SK-N-SH (cell line): ENCODE measurements around the gene LSP1. TPM values are rescaled to one million over a fixed set of nuclear protein-coding genes. Genes with fewer than 3 reads are reported as not detected.
"Not testable (repeated sequence)": the region's sequence is repeated elsewhere in the genome, so short reads cannot be mapped to it uniquely, and the experiment has no call there.

Experiments
- CTCF ChIA-PET: fragments of 300-600, 350-600 bp; formaldehyde crosslinking; extraction: SDS; loops from one replicate; lab custom pipeline; 2021; lab: Yijun Ruan, JAX
- POLR2A ChIA-PET: fragments of 350-600 bp; sonication (Branson Sonifier 250); formaldehyde crosslinking; extraction: SDS; loops from one replicate; lab custom pipeline; 2020; ENCODE audit warnings: antibody characterized with exemption, inconsistent platforms; lab: Yijun Ruan, JAX
- DNase-seq: peaks from one replicate; pipeline ENCODE4 v3.0.0; 2012
- H2AFZ ChIP-seq: fragments of 200-600 bp; sonication (generic); 2 replicates; pipeline ENCODE4 v1.8.1; 2016; ENCODE audit warnings: antibody characterized with exemption, mild to moderate bottlenecking, low read depth
- H3F3A ChIP-seq: fragments of 200-600 bp; sonication (generic); replicated peaks from 2 replicates; pipeline ENCODE3; 2016; ENCODE audit warnings: antibody characterized with exemption, mild to moderate bottlenecking; ENCODE audit not compliant: insufficient read depth
- H3K27ac ChIP-seq, 2 experiments: fragments of 200-500 bp in 1 of 2; fragments of 200-600 bp in 1 of 2; sonication (Bioruptor generic) in 1 of 2; sonication (generic), shearing (Covaris generic) in 1 of 2; 2 replicates each; pipeline versions ENCODE4 v1.5.1 to v1.6.1; 2014 to 2016; ENCODE audit warnings: low read depth in 2 of 2, inconsistent platforms in 1 of 2, low read length in 1 of 2, mild to moderate bottlenecking in 1 of 2, mixed read lengths in 1 of 2
- H3K27me3 ChIP-seq: fragments of 200-600 bp; sonication (generic), shearing (Covaris generic); 2 replicates; pipeline ENCODE4 v1.6.1; 2016; ENCODE audit warnings: mixed run types; ENCODE audit not compliant: insufficient read depth
- H3K36me3 ChIP-seq, 2 experiments: fragments of 200-500 bp in 1 of 2; fragments of 200-600 bp in 1 of 2; sonication (Bioruptor generic) in 1 of 2; sonication (generic) in 1 of 2; replicated peaks in 1 of 2; 2 replicates each; pipeline versions ENCODE3 to v1.5.1; 2014 to 2016; ENCODE audit warnings: low read length in 1 of 2, mild to moderate bottlenecking in 1 of 2; ENCODE audit not compliant: insufficient read depth in 2 of 2, control insufficient read depth in 1 of 2
- H3K4me1 ChIP-seq, 2 experiments: fragments of 200-500 bp in 1 of 2; fragments of 200-600 bp in 1 of 2; sonication (Bioruptor generic) in 1 of 2; sonication (generic), shearing (Covaris generic) in 1 of 2; 2 replicates each; pipeline versions ENCODE4 v1.5.1 to v1.6.1; 2014 to 2016; ENCODE audit warnings: low read depth in 1 of 2, low read length in 1 of 2, mixed run types in 1 of 2; ENCODE audit not compliant: insufficient read depth in 2 of 2, control insufficient read depth in 1 of 2
- H3K4me2 ChIP-seq: fragments of 200-600 bp; sonication (generic), shearing (Covaris generic); 2 replicates; pipeline ENCODE4 v1.6.1; 2017; ENCODE audit warnings: mixed run types
- H3K4me3 ChIP-seq, 2 experiments: fragments of 200-500 bp in 1 of 2; fragments of 200-600 bp in 1 of 2; sonication (Bioruptor generic) in 1 of 2; sonication (generic), shearing (Covaris generic) in 1 of 2; 2 replicates each; pipeline versions ENCODE4 v1.5.1 to v1.8.1; 2014 to 2016; ENCODE audit warnings: low read depth in 2 of 2, inconsistent platforms in 1 of 2, low read length in 1 of 2, mild to moderate bottlenecking in 1 of 2, mixed read lengths in 1 of 2, moderate library complexity in 1 of 2
- H3K79me2 ChIP-seq: fragments of 200-600 bp; sonication (generic); 2 replicates; pipeline ENCODE4 v1.8.1; 2017; ENCODE audit warnings: mild to moderate bottlenecking; ENCODE audit not compliant: insufficient read depth
- H3K9ac ChIP-seq: fragments of 200-600 bp; sonication (generic); 2 replicates; pipeline ENCODE4 v1.6.1; 2017; ENCODE audit warnings: mixed run types
- H3K9me2 ChIP-seq: fragments of 200-600 bp; sonication (generic); 2 replicates; pipeline ENCODE4 v1.6.1; 2017; ENCODE audit warnings: mixed run types
- H3K9me3 ChIP-seq: fragments of 200-600 bp; sonication (generic); 2 replicates; pipeline ENCODE4 v1.6.1; 2017; ENCODE audit warnings: mixed run types, mild to moderate bottlenecking, moderate library complexity
- H4K20me1 ChIP-seq: fragments of 200-600 bp; sonication (generic); 2 replicates; pipeline ENCODE4 v1.6.1; 2017; ENCODE audit warnings: mild to moderate bottlenecking, mixed run types; ENCODE audit not compliant: insufficient read depth
- CHD2 ChIP-seq: fragments of 150-350 bp; IDR thresholded peaks from 2 replicates; pipeline ENCODE4 v1.6.1; 2018; ENCODE audit warnings: low read length; ENCODE audit not compliant: partially characterized antibody
- CTCF ChIP-seq: fragments of 200-600 bp; sonication (generic); IDR thresholded peaks from 2 replicates; pipeline ENCODE4 v1.6.1; 2017; ENCODE audit warnings: antibody characterized with exemption, mild to moderate bottlenecking, moderate library complexity
- ELF1 ChIP-seq: IDR thresholded peaks from 2 replicates; pipeline ENCODE4 v1.4.0; 2012
- EZH2phosphoT487 ChIP-seq: fragments of 200-600 bp; sonication (generic); IDR thresholded peaks from 2 replicates; pipeline ENCODE4 v1.6.1; 2017; ENCODE audit warnings: low read depth, mixed run types, mild to moderate bottlenecking, antibody characterized with exemption, moderate library complexity, borderline replicate concordance
- FOXJ3 ChIP-seq: sonication (generic); formaldehyde crosslinking; IDR thresholded peaks from 2 replicates; pipeline ENCODE4 v1.5.1; 2020; ENCODE audit warnings: mild to moderate bottlenecking, missing genetic modification reagents
- FOXM1 ChIP-seq: IDR thresholded peaks from 2 replicates; pipeline ENCODE4 v1.4.0; 2012; ENCODE audit warnings: low read depth, mild to moderate bottlenecking
- GATA2 ChIP-seq: sonication (generic); formaldehyde crosslinking; IDR thresholded peaks from 2 replicates; pipeline ENCODE4 v1.5.0; 2020; ENCODE audit warnings: mild to moderate bottlenecking, missing genetic modification reagents
- IRF3 ChIP-seq: fragments of 150-350 bp; IDR thresholded peaks from 2 replicates; pipeline ENCODE4 v1.6.1; 2016; ENCODE audit warnings: mild to moderate bottlenecking, low read depth, low read length
- MEF2A ChIP-seq: IDR thresholded peaks from 2 replicates; pipeline ENCODE4 v1.4.0; 2012; ENCODE audit warnings: low read depth, borderline replicate concordance
- MXI1 ChIP-seq: IDR thresholded peaks from 2 replicates; pipeline ENCODE4 v1.6.1; 2012; ENCODE audit warnings: mild to moderate bottlenecking, low read depth, low read length, improper control_type of control experiment
- RFX5 ChIP-seq: IDR thresholded peaks from 2 replicates; pipeline ENCODE4 v1.6.1; 2012; ENCODE audit warnings: mild to moderate bottlenecking, improper control_type of control experiment, low read length
- YY1 ChIP-seq: IDR thresholded peaks from 2 replicates; pipeline ENCODE4 v1.4.0; 2012; ENCODE audit warnings: low read depth, mild to moderate bottlenecking
- WGBS: methylation state at CpG from one replicate; pipeline ENCODE4 v1.1.6; 2017; ENCODE audit warnings: low lambda C conversion rate; 5-methylcytosine and 5-hydroxymethylcytosine counted together
- polyA plus RNA-seq, 3 experiments: library from polyadenylated mRNA; depleted of rRNA; stranded (reverse); fragments of >200 nt; gene quantifications; 2 replicates each; pipeline ENCODE4 v1.2.3, GENCODE V29; 2012
- TF ChIP-seq, protein P1 (sequence below): IDR thresholded peaks from 2 replicates; pipeline ENCODE4 v1.4.0; 2012; ENCODE audit warnings: low read depth
- TF ChIP-seq, protein P2 (sequence below): IDR thresholded peaks from 2 replicates; pipeline ENCODE4; 2012

Gene LSP1
- polyA plus RNA-seq, 1 of the 3 experiments (the other 2 are of a cell fraction), result 0.38 TPM

DNA sequence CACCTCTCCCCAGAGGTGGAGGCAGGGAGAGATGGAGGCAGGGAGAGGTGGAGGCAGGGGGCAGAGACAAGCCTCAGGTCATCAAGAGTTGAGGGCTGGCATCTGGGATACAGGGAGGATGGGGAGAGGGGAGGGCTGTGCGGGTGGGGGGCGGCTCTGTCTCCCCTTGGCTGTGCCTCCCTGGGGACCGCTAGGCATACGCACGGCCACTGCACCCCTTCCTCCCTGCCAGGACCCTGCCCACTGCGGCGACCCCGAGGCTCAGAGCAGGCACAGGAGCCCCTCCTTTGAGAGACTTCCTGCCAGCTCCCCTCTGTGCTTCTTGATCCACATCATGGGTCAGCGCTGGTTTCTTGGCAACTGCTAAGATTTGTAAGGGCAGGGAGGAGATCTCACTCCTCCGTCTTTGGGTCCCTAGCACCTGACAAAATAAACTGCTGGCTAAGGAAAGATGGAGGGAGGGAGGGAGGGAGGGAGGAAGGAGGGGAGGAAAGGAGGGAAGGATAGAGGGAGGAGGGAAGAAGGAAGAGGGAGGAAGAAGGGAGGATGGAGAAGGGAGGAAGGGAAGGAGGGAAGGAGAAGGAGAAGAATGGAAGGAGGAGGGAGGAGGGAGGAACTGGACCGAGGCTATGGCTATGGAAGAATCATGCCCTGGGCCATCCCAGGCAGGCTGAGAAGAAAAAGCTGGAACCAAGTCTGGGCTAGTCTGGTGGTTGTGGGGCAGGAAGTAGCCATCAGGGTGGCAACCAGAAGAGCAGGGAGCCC lies 20.3 kb downstream of the LSP1 start:
- Histone ChIP-seq H3K27ac (no peak overlapping the region; a peak in 1 of 4 replicates), H3K4me2 (no peak overlapping the region), H2AFZ (no peak overlapping the region), H3K9me2 (no peaks in the 10 kb centered on the region), H3K4me1 (peaks cover 0 to 47% of the 10 kb centered on the region in 2 experiments; a peak in 2 of 4 replicates), H3F3A (no peaks in the 10 kb centered on the region), H3K79me2 (no peaks in the 10 kb centered on the region), H3K36me3 (no peaks in the 10 kb centered on the region), H3K9ac (no peak overlapping the region), H3K4me3 (no peak overlapping the region), H3K27me3 (no peaks in the 10 kb centered on the region), H4K20me1 (no peaks in the 10 kb centered on the region), H3K9me3 (no peaks in the 10 kb centered on the region)
- ChIA-PET CTCF (interaction anchor here (0.6 to 1.0 kb wide), 2 partner anchors 180 to 326 kb away, joined by 3 read pairs; no protein-coding TSS in a partner anchor), POLR2A (no interaction called here)
- peak; percentile 47 for DNase-seq
- TF ChIP-seq ELF1, result no peak
- TF ChIP-seq FOXJ3 (CRISPR knock-in tag), result no peak
- TF ChIP-seq GATA2 (CRISPR knock-in tag), result no peak
- no peak for TF ChIP-seq MEF2A
- TF ChIP-seq IRF3, result no peak
- no peak for TF ChIP-seq YY1
- TF ChIP-seq MXI1, result no peak
- TF ChIP-seq CTCF, result no peak
- TF ChIP-seq FOXM1, result no peak
- no peak for TF ChIP-seq CHD2
- no peak for TF ChIP-seq EZH2phosphoT487
- TF ChIP-seq, protein P1, sequence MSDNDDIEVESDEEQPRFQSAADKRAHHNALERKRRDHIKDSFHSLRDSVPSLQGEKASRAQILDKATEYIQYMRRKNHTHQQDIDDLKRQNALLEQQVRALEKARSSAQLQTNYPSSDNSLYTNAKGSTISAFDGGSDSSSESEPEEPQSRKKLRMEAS, result no peak
- TF ChIP-seq, protein P2, sequence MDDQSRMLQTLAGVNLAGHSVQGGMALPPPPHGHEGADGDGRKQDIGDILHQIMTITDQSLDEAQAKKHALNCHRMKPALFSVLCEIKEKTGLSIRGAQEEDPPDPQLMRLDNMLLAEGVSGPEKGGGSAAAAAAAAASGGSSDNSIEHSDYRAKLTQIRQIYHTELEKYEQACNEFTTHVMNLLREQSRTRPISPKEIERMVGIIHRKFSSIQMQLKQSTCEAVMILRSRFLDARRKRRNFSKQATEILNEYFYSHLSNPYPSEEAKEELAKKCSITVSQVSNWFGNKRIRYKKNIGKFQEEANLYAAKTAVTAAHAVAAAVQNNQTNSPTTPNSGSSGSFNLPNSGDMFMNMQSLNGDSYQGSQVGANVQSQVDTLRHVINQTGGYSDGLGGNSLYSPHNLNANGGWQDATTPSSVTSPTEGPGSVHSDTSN, result no peak
- no peak for TF ChIP-seq RFX5
- WGBS, result 52% methylated on average over 11 of the region's 11 CpGs

GRCh38 chr11:1873813-1874150 lies 20.9 kb downstream of the LSP1 start:
- H2AFZ ChIP-seq, H3K36me3 ChIP-seq, H3K9me3 ChIP-seq, H3K27ac ChIP-seq, DNase-seq, H3K9me2 ChIP-seq, H3K4me3 ChIP-seq, H3K27me3 ChIP-seq, H3F3A ChIP-seq, H3K9ac ChIP-seq, H4K20me1 ChIP-seq, POLR2A ChIA-PET, H3K79me2 ChIP-seq, H3K4me2 ChIP-seq: not testable (repeated sequence)
- H3K4me1 ChIP-seq, result peaks cover 0 to 46% of the 10 kb centered on the region in 2 experiments; a peak in 2 of 4 replicates
- WGBS, result 93% methylated on average over 17 of the region's 17 CpGs
- CTCF ChIA-PET, result interaction anchor here (0.6 to 1.6 kb wide), 2 partner anchors 278 to 327 kb away, joined by 3 to 5 read pairs; no protein-coding TSS in a partner anchor

DNA sequence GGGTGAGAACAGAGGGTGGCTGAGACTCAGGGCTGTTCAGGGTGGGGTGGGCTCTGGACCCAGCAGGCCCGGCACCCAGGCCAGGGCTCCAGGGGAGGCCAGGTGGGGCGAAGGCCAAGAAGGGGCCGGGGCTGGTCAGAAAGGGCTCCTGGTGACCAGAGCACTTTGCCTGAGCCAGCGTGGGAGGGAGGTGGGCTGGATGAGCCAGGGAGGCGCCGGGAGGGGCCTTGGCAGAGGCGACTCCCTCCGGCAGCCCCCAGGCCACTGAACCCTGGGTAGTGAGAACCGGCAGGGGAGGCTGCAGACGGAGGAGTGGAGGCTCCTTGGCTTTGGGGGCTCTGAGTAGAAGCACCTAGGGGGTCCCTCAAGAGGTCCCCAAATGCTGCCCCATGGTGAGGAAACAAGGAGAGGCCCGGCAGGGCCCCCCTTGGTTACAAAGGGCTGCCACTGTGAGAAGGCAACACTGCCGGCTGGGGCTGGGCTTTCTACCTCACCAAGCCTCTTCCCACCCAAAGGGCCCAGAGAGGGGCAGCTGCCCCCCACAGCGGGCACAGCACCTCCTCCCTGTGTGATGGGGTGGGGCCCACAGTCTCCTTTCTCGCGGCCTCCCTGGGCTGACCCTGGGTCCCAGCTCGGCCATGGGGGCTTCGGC lies 21.7 kb downstream of the LSP1 start:
- CTCF ChIA-PET, result interaction anchor here (0.9 to 5.2 kb wide), 5 partner anchors 41 to 277 kb away, joined by 4 to 39 read pairs (median 15); partner anchors contain the start of gene SYT8

More for the DNA sequence above, 21.7 kb downstream of the LSP1 start:
- H3K9ac ChIP-seq, H3K9me2 ChIP-seq, H2AFZ ChIP-seq, H3K4me2 ChIP-seq, H4K20me1 ChIP-seq, H3K36me3 ChIP-seq, H3K4me3 ChIP-seq, POLR2A ChIA-PET, H3K9me3 ChIP-seq, H3K27me3 ChIP-seq, H3F3A ChIP-seq, H3K27ac ChIP-seq, H3K79me2 ChIP-seq: not testable (repeated sequence)
- 88% methylated on average over 11 of the region's 17 CpGs for WGBS
- peak; percentile 17 for DNase-seq
- H3K4me1 ChIP-seq, result peaks cover 0 to 46% of the 10 kb centered on the region in 2 experiments; a peak in 2 of 4 replicates
